Liver (tissue), 3 donors: ENCODE measurements around the gene CNST.

ENCODE experiments used
- FOXA1 ChIP-seq: IDR thresholded peaks from 2 replicates; pipeline ENCODE4 v1.6.1; 2016; ENCODE audit warnings: antibody characterized with exemption
- JUND ChIP-seq, 2 donors: IDR thresholded peaks; 2 replicates each; pipeline ENCODE4 v1.6.1; 2016; ENCODE audit warnings: antibody characterized with exemption in 2 of 2
- NR2F2 ChIP-seq: IDR thresholded peaks from 2 replicates; pipeline ENCODE4 v1.6.1; 2016; ENCODE audit warnings: antibody characterized with exemption
- TAF1 ChIP-seq: conservative IDR thresholded peaks from 2 replicates; pipeline ENCODE4 v1.6.1; 2016; ENCODE audit warnings: antibody characterized with exemption, mild to moderate bottlenecking
- YY1 ChIP-seq: IDR thresholded peaks from 2 replicates; pipeline ENCODE4 v1.6.1; 2016; ENCODE audit warnings: antibody characterized with exemption, mild to moderate bottlenecking
- TF ChIP-seq, protein P1 (sequence below): IDR thresholded peaks from 2 replicates; pipeline ENCODE4 v1.6.1; 2016; ENCODE audit warnings: antibody characterized with exemption
- TF ChIP-seq, protein P2 (sequence below): fragments of 150-350 bp; IDR thresholded peaks from 2 replicates; pipeline ENCODE4 v1.5.1; 2017; ENCODE audit warnings: improper control_type of control experiment, low read depth, low read length; ENCODE audit not compliant: missing input control
- TF ChIP-seq, protein P3 (sequence below): IDR thresholded peaks from 2 replicates; pipeline ENCODE4 v1.6.1; 2016; ENCODE audit warnings: antibody characterized with exemption
- TF ChIP-seq, protein P4 (sequence below): IDR thresholded peaks from 2 replicates; pipeline ENCODE4 v1.6.1; 2016; ENCODE audit warnings: antibody characterized with exemption, mild to moderate bottlenecking
- donor health status: healthy.
- donor health status: healthy.

DNA sequence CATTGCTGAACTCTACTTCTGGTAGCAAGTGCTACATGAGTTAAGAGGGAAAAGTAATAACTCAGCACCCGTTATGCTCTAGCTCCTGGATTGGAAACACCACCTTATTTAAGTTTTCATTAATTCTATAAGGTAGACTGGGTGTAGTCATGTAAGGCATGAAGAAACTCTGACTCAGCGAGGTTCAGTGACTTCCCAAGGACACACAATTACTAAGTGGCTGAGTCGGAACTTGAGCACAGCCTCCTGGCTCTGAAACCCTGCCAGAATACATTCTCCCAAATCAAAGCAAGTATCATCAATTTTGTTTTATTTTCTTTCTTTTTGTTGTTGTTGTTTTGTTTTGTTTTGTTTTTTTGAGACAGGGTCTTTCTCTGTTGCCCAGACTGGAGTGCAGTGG lies 128.9 kb downstream of the CNST start:
- TF ChIP-seq, protein P1, sequence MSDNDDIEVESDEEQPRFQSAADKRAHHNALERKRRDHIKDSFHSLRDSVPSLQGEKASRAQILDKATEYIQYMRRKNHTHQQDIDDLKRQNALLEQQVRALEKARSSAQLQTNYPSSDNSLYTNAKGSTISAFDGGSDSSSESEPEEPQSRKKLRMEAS: no peak
- TF ChIP-seq, protein P2, sequence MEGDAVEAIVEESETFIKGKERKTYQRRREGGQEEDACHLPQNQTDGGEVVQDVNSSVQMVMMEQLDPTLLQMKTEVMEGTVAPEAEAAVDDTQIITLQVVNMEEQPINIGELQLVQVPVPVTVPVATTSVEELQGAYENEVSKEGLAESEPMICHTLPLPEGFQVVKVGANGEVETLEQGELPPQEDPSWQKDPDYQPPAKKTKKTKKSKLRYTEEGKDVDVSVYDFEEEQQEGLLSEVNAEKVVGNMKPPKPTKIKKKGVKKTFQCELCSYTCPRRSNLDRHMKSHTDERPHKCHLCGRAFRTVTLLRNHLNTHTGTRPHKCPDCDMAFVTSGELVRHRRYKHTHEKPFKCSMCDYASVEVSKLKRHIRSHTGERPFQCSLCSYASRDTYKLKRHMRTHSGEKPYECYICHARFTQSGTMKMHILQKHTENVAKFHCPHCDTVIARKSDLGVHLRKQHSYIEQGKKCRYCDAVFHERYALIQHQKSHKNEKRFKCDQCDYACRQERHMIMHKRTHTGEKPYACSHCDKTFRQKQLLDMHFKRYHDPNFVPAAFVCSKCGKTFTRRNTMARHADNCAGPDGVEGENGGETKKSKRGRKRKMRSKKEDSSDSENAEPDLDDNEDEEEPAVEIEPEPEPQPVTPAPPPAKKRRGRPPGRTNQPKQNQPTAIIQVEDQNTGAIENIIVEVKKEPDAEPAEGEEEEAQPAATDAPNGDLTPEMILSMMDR: no peak
- TF ChIP-seq TAF1: no peak
- TF ChIP-seq, protein P3, sequence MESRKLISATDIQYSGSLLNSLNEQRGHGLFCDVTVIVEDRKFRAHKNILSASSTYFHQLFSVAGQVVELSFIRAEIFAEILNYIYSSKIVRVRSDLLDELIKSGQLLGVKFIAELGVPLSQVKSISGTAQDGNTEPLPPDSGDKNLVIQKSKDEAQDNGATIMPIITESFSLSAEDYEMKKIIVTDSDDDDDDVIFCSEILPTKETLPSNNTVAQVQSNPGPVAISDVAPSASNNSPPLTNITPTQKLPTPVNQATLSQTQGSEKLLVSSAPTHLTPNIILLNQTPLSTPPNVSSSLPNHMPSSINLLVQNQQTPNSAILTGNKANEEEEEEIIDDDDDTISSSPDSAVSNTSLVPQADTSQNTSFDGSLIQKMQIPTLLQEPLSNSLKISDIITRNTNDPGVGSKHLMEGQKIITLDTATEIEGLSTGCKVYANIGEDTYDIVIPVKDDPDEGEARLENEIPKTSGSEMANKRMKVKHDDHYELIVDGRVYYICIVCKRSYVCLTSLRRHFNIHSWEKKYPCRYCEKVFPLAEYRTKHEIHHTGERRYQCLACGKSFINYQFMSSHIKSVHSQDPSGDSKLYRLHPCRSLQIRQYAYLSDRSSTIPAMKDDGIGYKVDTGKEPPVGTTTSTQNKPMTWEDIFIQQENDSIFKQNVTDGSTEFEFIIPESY: no peak
- TF ChIP-seq YY1: no peak
- TF ChIP-seq, protein P4, sequence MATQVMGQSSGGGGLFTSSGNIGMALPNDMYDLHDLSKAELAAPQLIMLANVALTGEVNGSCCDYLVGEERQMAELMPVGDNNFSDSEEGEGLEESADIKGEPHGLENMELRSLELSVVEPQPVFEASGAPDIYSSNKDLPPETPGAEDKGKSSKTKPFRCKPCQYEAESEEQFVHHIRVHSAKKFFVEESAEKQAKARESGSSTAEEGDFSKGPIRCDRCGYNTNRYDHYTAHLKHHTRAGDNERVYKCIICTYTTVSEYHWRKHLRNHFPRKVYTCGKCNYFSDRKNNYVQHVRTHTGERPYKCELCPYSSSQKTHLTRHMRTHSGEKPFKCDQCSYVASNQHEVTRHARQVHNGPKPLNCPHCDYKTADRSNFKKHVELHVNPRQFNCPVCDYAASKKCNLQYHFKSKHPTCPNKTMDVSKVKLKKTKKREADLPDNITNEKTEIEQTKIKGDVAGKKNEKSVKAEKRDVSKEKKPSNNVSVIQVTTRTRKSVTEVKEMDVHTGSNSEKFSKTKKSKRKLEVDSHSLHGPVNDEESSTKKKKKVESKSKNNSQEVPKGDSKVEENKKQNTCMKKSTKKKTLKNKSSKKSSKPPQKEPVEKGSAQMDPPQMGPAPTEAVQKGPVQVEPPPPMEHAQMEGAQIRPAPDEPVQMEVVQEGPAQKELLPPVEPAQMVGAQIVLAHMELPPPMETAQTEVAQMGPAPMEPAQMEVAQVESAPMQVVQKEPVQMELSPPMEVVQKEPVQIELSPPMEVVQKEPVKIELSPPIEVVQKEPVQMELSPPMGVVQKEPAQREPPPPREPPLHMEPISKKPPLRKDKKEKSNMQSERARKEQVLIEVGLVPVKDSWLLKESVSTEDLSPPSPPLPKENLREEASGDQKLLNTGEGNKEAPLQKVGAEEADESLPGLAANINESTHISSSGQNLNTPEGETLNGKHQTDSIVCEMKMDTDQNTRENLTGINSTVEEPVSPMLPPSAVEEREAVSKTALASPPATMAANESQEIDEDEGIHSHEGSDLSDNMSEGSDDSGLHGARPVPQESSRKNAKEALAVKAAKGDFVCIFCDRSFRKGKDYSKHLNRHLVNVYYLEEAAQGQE: no peak
- TF ChIP-seq JUND (IDR thresholded peaks at IDR 0.05): no peak
- TF ChIP-seq FOXA1: no peak
- TF ChIP-seq NR2F2: no peak
